NCI-H446 treated with DMSO at 0.1 percent for 48 hours (cell line): ENCODE data around the gene NUP88.
"Not testable (repeated sequence)": the region's sequence is repeated elsewhere in the genome, so short reads cannot be mapped to it uniquely, and the experiment has no call there.

ENCODE experiments used
- DNase-seq: peaks from one replicate; lab custom pipeline; 2025; lab: John Stamatoyannopoulos, UW

The NUP88 gene

DNA sequence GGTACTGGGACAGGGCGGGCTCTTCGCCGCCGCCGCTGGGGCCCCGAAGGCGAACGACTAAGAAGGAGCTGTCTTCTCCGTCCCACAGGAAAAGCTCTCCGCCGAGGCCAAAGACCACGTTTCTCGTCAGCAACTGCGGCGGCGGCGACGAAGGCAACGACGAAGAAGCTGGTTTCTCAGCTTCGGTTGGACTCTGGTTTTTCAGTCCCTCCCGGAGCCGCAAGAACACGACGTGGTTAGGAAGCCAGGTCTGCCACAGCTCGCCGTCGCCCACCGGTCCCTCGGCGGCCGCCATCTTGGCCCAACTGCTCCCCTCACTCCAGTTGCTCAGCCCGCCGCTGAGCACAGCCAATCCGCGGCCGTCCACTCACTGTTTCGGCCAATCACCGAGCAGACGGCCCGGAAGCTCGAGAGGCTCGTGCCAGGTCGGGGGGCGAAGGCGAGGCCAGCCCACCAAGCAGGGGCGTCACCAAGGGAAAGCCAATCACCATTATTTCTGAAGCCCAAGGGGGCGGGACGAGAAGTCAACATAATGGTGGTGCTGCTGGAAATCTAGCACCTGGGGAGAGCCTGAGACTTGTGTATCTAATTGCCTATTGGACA is at the start of gene NUP88:
Gene NUP88 (minus strand): TSS at position 307 of the 603 bp plus-strand sequence. CDS start 12 bp downstream, at position 295.
- peak; percentile 96 for DNase-seq

GRCh38 chr17:5468075-5468473 is 48.6 kb upstream of the NUP88 start:
- no peak for DNase-seq

- DNase-seq: no peak
These were observed 48.0 kb upstream of the NUP88 start for GRCh38 chr17:5467416-5467815.

- no peak for DNase-seq
These were observed 46.8 kb upstream of the NUP88 start for GRCh38 chr17:5466295-5466694.

DNA sequence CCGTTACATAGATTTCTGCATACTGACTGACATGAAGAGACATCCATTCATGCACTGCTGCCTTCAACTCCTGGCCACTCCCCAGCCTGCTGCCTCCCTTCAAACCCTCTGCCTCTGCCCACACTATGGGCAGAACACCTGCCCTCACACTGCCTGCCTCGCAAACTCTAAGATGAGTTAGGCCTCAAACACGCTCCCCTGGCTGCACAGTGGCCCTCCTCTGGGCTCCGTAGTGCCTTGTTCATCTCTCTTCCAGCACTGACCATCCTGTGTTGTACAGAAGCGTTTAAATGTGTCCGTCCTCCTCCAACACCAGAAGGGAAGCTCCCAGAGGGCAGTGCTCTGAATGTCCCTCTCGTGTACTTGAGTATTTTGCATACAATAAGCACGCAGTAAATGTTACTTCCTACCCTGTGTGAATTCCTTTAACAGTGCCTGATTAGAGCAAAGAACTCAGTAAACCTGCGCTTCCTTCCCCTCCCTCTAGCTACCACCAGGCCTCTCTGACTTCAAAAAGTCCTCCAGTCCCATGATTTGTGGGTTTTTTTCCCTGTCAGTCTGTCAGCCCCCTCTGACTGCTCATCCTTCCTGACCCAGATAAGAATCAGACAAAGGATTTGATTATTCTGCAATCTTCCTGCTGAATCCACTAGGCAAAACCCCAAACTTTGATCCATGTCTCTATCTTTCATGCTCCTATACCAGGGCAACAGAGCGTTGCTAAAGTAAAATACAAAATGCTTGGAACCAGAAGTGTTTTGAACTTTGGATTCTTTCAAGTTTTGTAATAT is 45.5 kb upstream of the NUP88 start:
- no peak for DNase-seq

DNA sequence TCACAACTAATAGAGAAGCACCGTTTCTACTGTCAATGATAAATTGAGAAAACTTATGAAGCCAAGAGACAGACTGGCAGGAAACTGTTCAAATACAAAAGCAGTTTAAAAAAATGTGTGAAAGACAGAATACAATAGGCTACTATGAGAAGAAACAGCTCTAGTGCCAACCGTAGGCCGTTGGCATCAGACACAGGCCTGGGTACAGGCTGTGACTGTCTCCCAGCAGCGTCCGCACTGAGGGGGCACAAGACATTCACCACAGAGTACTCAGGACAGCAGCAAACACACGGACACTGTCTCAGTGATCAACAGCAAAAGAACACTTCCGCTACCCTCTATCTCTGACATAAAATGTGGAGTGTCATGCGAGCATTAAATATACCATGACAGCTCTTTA is 27.3 kb upstream of the NUP88 start:
- no peak for DNase-seq

DNA sequence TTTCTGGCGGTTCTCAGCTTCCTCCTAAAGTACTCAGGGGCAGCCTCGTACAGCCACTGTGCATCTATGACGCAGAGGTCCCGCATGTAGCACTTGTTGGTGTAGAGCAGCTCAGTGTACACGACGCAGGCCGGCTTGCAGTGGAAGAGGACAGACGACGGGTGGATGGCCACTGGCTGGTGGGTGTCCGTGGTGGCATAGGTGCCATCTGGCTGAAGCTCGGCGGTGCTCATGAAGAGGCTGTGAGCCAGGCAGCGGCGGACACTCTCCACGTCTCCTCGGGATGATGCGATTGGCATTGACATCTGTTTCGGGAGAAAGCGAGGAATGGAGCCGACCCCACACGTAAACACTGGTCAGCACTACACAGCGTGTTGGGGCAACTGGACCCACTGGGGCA is 24.7 kb upstream of the NUP88 start:
- no peak for DNase-seq

DNA sequence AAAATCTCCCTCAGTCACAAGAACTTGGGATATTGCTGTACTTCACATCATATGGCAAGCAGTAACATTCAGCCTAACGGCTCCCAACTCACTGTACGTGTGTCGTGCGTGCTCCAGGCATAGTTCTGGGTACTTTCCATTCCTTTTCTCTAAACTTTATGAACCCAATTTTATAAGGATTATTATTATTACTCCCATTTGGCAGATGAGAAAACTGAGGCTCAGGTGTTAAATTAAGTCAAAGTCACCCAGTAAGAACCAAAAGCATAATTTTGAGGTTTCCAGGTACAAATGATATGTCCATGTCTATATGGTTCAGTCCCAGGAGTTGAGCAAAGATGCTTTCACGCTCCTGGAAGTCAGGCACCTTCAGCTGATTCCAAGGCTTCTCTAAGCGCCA is 24.3 kb upstream of the NUP88 start:
- DNase-seq: no peak

DNA sequence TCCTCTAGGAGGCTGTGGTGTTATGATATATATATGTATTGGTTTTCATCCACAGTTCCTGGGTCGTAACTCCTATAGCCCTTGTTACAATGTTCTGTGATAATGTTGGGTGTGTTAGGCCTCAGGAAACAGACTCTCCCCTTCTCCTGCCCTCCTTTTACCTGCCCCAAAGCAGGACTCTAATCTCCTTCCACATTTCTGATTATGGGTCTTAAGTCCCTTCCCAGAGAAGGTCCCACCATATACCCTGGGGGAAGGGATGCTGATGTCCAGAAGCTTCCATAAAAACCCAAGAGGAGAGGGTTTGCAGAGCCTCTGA is 19.9 kb upstream of the NUP88 start:
- DNase-seq: no peak

DNA sequence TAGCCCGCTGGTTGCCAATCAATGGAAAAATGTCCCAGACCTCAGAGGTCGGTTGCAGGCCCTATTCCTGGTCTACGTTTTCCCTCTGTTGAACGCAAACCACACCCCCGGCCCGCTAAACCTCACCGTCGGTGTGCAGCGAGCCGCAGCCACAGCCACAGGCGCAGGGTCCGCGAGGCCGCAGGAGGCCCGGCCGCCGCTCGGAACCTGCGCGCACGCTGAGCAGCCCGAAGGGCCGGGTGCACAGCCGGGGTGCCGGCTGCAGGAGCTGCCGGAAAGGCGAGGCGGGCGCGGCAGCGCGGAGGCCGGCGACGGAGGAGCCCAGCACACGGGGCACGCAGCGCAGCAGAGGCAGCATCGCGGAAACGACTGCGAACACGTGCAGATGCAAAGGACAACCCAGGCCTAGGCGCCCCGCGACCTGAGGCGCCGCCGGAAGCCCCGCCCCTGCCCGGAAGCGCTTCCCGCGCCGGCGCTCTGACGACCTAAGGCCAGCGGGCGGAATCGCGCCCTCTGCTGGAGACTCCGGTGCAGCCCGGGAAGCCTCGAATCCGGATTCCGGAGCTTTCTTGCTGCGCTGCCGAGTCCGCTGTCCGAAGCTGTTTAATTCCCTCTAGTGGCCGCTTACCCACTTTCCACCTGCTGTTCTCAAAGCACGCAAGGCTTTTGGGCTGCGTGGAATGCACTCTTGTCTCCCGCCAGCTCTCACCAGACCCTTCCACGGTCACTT is 19.4 kb upstream of the NUP88 start, which contains the start of gene C1QBP:
Gene C1QBP (minus strand): TSS at position 440 of the 730 bp plus-strand sequence. CDS start 82 bp downstream, at position 358.
- peak; percentile 69 for DNase-seq

- no peak for DNase-seq
These were observed 18.4 kb upstream of the NUP88 start for GRCh38 chr17:5437721-5438317.

- DNase-seq: not testable (repeated sequence)
These were observed 16.4 kb upstream of the NUP88 start for GRCh38 chr17:5435781-5436315.

DNA sequence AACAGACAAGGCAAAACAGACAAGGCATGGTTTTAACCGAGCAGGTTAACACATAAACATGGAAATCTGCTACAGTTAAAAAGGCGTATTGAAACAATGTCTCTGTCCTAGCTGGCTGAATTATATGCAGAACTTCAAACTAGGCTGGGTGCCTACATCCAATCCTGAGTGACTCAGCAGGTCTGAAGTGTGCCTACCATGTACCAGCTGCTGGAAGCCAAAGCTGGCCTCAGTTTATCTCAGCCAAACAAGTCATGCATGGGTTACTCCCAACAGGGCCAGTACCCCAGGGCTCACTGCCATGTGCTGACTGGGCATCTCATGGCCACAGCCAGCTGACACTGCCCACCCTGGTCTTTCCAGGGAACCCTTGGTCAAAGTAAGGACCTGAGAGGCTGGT is 15.5 kb upstream of the NUP88 start:
- DNase-seq: no peak

DNA sequence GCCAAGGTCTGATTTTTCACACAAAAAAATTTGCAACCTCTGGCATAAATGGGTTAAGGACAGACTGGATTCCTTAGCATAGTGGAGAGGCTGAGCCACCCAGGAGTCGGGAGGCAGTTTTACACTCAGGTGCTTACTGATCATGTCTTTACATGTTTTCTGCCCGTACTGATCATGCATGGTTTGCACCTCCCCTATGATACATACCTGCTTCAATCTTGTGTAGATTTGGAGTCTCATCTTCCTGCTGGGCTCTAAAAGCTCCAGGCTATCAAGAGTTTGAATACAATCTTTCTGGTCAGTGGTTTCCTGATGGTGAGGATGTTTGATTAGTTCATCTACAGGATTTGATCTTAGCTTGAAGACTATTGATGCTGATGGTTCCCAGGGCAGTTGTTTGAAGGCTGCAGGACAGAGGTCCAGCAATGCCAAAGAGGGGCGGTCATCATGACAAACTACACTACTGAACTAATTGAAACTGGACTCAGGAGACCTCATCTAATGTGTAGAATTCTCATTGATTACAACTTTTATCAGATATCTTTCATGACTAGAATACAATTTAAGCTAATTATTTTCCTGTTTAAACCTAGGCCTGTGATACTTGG is 12.6 kb upstream of the NUP88 start:
- no peak for DNase-seq

GRCh38 chr17:5431234-5431633 is 11.8 kb upstream of the NUP88 start:
- not testable (repeated sequence) for DNase-seq

DNA sequence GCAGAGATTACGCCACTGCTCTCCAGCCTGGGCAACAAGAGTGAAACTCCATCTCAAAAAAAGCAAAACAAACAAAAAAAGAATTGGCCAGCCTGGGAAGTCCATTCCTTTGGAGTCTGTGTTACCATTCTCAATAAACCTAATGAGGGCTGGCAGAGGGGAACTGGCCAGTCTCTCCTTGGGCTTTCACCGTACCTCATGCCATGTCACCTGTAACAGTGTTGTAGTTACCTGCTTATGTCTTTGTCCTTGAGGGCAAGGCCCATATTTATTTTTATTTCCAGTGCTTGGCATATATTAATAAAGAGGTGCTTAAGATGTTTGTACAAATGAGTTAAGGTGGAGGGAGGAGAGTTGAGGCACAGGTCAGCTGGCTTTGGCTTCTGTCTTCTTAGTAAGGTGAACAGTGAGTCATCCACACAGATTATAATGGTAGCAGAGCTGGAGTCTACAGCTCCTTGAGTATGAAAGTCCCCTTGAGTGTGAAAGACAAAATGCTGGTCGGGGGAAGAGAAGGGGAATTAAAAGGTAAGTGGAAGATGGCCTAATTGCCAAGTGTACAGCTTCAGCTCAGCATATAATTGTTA is 11.0 kb upstream of the NUP88 start:
- no peak for DNase-seq

GRCh38 chr17:5429191-5429887 is 9.9 kb upstream of the NUP88 start:
- no peak for DNase-seq

DNA sequence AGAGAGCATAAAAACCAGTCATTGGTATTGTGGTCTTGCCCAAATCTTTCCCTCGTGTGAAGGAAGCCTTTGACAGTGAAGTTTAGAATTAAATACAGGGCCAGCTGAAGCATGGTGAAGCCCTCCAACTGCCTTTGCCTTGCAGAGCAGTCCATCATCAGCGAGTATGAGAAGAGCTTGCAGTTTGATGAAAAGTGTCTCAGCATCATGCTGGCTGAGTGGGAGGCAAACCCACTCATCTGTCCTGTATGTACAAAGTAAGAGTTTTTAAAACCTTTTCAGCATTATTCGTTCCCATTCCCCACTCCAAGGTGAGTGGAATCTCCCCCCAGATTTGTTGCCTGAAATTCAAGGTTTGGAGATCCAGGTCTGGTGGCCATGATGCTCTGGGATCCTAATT is 6.4 kb upstream of the NUP88 start:
- no peak for DNase-seq

DNA sequence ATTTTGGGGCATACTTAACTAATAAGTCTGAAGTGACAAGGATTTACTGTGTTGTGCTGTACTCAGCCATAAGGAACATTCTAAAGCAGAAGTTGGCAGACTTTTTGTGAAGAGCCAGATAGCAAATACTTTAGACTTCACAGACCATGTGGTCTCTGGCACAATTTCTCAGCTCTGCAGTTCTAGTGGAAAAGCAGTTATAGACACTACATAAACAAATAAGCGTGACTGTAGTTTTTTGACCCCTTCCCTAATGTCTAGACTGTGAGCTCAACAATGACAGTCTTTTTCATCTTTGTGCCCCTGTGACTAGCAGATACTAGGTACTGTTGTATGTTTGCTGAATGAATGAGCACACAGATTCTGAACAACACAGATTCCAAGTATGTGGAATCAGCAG is 5.4 kb upstream of the NUP88 start:
- DNase-seq: no peak

DNA sequence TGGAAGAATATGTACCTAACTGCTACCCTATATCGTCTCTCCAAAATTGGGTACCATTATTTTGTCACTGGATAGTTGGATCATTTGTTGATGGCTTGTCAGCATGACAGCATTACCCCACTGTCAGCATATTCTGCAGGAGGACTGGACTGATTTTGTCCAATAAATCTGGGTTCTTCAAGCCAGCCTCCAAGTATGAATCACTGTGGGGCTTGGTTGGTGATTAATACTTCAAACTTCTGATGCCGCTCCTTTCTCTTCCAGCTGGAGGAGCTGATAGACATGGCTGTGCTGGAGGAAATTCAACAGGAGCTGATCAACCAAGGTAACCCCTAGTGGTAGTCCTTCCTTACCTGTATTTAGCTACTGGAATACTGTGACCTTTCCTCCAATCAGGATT is 3.0 kb upstream of the NUP88 start:
- no peak for DNase-seq
